A673 (cell line): Measurements from ENCODE around the gene SEMA6A.

Source experiments
- CTCF ChIP-seq: fragments of 300-800, 200-600 bp; sonication (generic); conservative IDR thresholded peaks from 2 replicates; pipeline ENCODE4 v1.5.1; 2017; ENCODE audit warnings: low read depth, mild to moderate bottlenecking, antibody characterized with exemption, low read length, moderate library complexity, mixed read lengths
- EZH2 ChIP-seq: fragments of 200-600 bp; sonication (generic); IDR thresholded peaks from 2 replicates; pipeline ENCODE4 v1.6.1; 2017; ENCODE audit warnings: borderline replicate concordance, low read depth, mild to moderate bottlenecking, mixed read lengths, antibody characterized with exemption, low read length; ENCODE audit not compliant: poor library complexity, severe bottlenecking

- no peak for TF ChIP-seq CTCF
- no peak for TF ChIP-seq EZH2
These were observed 15.4 kb downstream of the SEMA6A start for GRCh38 chr5:116559239-116559638.
